Measurements from ENCODE around the gene CENPX. TPM values are rescaled to one million over a fixed set of nuclear protein-coding genes. Genes with fewer than 3 reads are reported as not detected.
A peak's percentile ranks its signal among the peaks of the same experiment; 100 is the strongest.

The CENPX gene
- total RNA-seq, 2 donors from 2014 or later: 36.5 to 47.6 TPM

GRCh38 chr17:82037889-82038195, 15.2 kb upstream of the CENPX start:
- DNase-seq (ENCODE audit: low spot score): no peak
- H3K4me1 ChIP-seq: peaks cover 0 to 17% of the 10 kb centered on the region in 2 donors
- peak overlapping the region; percentile 94 to 98 for H3K27ac ChIP-seq
- H3K9me3 ChIP-seq: no peaks in the 10 kb centered on the region
- peak overlapping the region; percentile 3 to 71 for H3K4me3 ChIP-seq
- H3K27me3 ChIP-seq: no peaks in the 10 kb centered on the region
- TF ChIP-seq CTCF (IDR thresholded peaks at IDR 0.05): no peak
- no peaks in the 10 kb centered on the region for H3K36me3 ChIP-seq

- TF ChIP-seq CTCF (IDR thresholded peaks at IDR 0.05): peak; percentile 72 to 83
- Histone ChIP-seq H3K9me3 (no peaks in the 10 kb centered on the region), H3K27me3 (no peaks in the 10 kb centered on the region), H3K4me3 (peak within 1 kb of the TSS; percentile 68 to 71), H3K36me3 (no peaks in the 10 kb centered on the region), H3K4me1 (peaks cover 0 to 19% of the 10 kb centered on the region in 2 donors), H3K27ac (peak within 1 kb of the TSS; percentile 94 to 98)
- DNase-seq (ENCODE audit: low spot score): peak; percentile 99
These were observed 14.6 kb upstream of the CENPX start, which contains the start of gene DCXR for GRCh38 chr17:82037092-82037888. TSS of gene DCXR (minus strand) at chr17:82037697. CDS start at chr17:82037682, 15 bp downstream.

GRCh38 chr17:82036634-82037091, 14.0 kb upstream of the CENPX start:
- DNase-seq (ENCODE audit: low spot score): no peak
- Histone ChIP-seq H3K27ac (peak overlapping the region; percentile 94 to 98), H3K27me3 (no peaks in the 10 kb centered on the region), H3K4me3 (peak overlapping the region; percentile 68 to 71), H3K9me3 (no peaks in the 10 kb centered on the region), H3K4me1 (peaks cover 0 to 24% of the 10 kb centered on the region in 2 donors), H3K36me3 (no peaks in the 10 kb centered on the region)
- no peak for TF ChIP-seq CTCF (IDR thresholded peaks at IDR 0.05)

GRCh38 chr17:82035956-82036633, 13.4 kb upstream of the CENPX start:
- Histone ChIP-seq H3K4me1 (peaks cover 0 to 25% of the 10 kb centered on the region in 2 donors), H3K27me3 (no peaks in the 10 kb centered on the region), H3K4me3 (peak overlapping the region; percentile 68 to 71), H3K27ac (peak overlapping the region; percentile 94 to 98), H3K9me3 (no peaks in the 10 kb centered on the region), H3K36me3 (no peaks in the 10 kb centered on the region)
- no peak for TF ChIP-seq CTCF (IDR thresholded peaks at IDR 0.05)
- DNase-seq (ENCODE audit: low spot score): no peak

GRCh38 chr17:82035488-82035887, 12.8 kb upstream of the CENPX start:
- H3K4me3 ChIP-seq: no peak overlapping the region
- H3K27me3 ChIP-seq: no peaks in the 10 kb centered on the region
- DNase-seq (ENCODE audit: low spot score): no peak
- no peak for TF ChIP-seq CTCF (IDR thresholded peaks at IDR 0.05)
- no peak overlapping the region for H3K27ac ChIP-seq
- no peaks in the 10 kb centered on the region for H3K36me3 ChIP-seq
- peaks cover 0 to 31% of the 10 kb centered on the region in 2 donors for H3K4me1 ChIP-seq
- no peaks in the 10 kb centered on the region for H3K9me3 ChIP-seq
